Measurements from ENCODE around the gene UGT1A10.

Gene UGT1A10

GRCh38 chr2:233789554-233789953 lies 153.3 kb downstream of the UGT1A10 start:
- peak; percentile 6 for DNase-seq

- peak; percentile 17 for DNase-seq
Observed at GRCh38 chr2:233791151-233791882, 155.1 kb downstream of the UGT1A10 start.

GRCh38 chr2:233791883-233792329 lies 155.7 kb downstream of the UGT1A10 start:
- peak; percentile 11 for DNase-seq

- DNase-seq: no peak
Observed at GRCh38 chr2:233792720-233793119, 156.5 kb downstream of the UGT1A10 start.

GRCh38 chr2:233793465-233794127 lies 157.3 kb downstream of the UGT1A10 start:
- peak; percentile 20 for DNase-seq

GRCh38 chr2:233794128-233794658 lies 157.9 kb downstream of the UGT1A10 start:
- peak; percentile 29 for DNase-seq

GRCh38 chr2:233795735-233796171 lies 159.5 kb downstream of the UGT1A10 start:
- DNase-seq: peak; percentile 19

- no peak for DNase-seq
Observed at GRCh38 chr2:233796254-233796653, 160.0 kb downstream of the UGT1A10 start.

- no peak for DNase-seq
Observed at GRCh38 chr2:233798335-233799086, 162.3 kb downstream of the UGT1A10 start.

GRCh38 chr2:233799087-233799665 lies 162.9 kb downstream of the UGT1A10 start:
- peak; percentile 6 for DNase-seq

GRCh38 chr2:233799716-233800115 lies 163.5 kb downstream of the UGT1A10 start:
- DNase-seq: no peak

- no peak for DNase-seq
Observed at GRCh38 chr2:233800208-233800607, 164.0 kb downstream of the UGT1A10 start.

GRCh38 chr2:233801357-233802131 lies 165.3 kb downstream of the UGT1A10 start:
- peak; percentile 19 for DNase-seq

- peak; percentile 9 for DNase-seq
Observed at GRCh38 chr2:233802132-233802815, 166.0 kb downstream of the UGT1A10 start.

- peak; percentile 21 for DNase-seq
Observed at GRCh38 chr2:233803292-233803911, 167.2 kb downstream of the UGT1A10 start.

- DNase-seq: peak; percentile 12
Observed at GRCh38 chr2:233803994-233804393, 167.7 kb downstream of the UGT1A10 start.

GRCh38 chr2:233807215-233807865 lies 171.1 kb downstream of the UGT1A10 start:
- DNase-seq: peak; percentile 27

GRCh38 chr2:233807966-233808935 lies 172.0 kb downstream of the UGT1A10 start:
- peak; percentile 14 for DNase-seq

- peak; percentile 6 for DNase-seq
Observed at GRCh38 chr2:233810385-233810784, 174.1 kb downstream of the UGT1A10 start.
